ENCODE data around the gene RAB25. TPM values are rescaled to one million over a fixed set of nuclear protein-coding genes. Genes with fewer than 3 reads are reported as not detected.
A peak's percentile ranks its signal among the peaks of the same experiment; 100 is the strongest.

The RAB25 gene
- total RNA-seq, 4 donors from 2014 or later: not detected

DNA sequence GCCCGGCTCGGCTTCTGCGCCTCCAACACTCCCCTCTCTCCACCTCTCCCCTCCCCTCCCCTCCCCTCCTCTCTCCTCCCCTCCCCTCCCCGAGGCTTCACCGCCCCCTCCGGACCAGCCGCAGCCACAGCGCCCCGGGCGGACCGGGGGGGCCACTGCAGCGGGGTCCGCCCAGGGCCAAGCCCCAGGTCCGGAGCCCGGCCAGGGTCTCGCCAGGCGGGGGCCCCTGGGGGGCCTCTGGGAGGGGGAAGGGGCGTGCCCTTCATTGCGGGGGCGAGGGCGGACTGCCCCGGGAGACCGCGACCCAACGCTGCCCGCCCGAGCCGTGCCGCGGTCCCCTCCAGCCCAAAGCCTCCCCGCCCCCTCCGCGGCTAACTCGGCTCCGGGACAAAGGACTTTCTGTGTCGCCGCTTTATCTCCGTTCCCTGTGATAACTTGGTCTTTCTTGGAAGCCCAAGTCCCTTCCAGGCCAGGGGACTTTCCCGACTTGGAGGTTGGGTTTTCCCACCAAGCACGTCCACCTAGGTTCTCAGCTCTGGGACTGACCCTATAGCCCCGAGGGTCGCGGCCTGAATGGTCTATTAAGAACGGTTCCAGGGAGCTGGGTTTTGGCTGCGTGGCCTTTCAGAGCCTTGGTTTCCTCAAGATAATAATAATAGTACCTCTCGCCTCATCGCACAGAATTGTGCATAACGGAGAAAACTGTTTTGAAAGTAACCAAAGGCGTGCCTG is 7.0 kb upstream of the RAB25 start, which contains the start of gene UBQLN4:
Gene UBQLN4, minus strand, starts transcription at position 31 of the 732 bp plus-strand sequence. CDS start 97 bp downstream, outside the sequence.
- Histone ChIP-seq H3K36me3 (peaks cover 0 to 50% (median 5%) of the 10 kb centered on the region in 3 donors), H3K27me3 (no peaks in the 10 kb centered on the region), H3K9me3 (no peaks in the 10 kb centered on the region), H3K27ac (peak within 1 kb of the TSS; percentile 86 to 98 (median 93)), H3K4me3 (peak within 1 kb of the TSS; percentile 84 to 97 (median 96)), H3K4me1 (peaks cover 0 to 42% (median 6%) of the 10 kb centered on the region in 4 donors)
- TF ChIP-seq POLR2A (IDR thresholded peaks at IDR 0.05) (peak in 1 of 2 donors; percentile 14), CTCF (IDR thresholded peaks at IDR 0.05) (peak; percentile 72 to 86 (median 76)), EP300 (IDR thresholded peaks at IDR 0.05) (no peak)
- WGBS, 2 donors: 0% methylated on average over 26 to 33 of the region's 49 CpGs
- peak; percentile 72 to 73 for DNase-seq (ENCODE audit: low spot score in 2 of 2)

DNA sequence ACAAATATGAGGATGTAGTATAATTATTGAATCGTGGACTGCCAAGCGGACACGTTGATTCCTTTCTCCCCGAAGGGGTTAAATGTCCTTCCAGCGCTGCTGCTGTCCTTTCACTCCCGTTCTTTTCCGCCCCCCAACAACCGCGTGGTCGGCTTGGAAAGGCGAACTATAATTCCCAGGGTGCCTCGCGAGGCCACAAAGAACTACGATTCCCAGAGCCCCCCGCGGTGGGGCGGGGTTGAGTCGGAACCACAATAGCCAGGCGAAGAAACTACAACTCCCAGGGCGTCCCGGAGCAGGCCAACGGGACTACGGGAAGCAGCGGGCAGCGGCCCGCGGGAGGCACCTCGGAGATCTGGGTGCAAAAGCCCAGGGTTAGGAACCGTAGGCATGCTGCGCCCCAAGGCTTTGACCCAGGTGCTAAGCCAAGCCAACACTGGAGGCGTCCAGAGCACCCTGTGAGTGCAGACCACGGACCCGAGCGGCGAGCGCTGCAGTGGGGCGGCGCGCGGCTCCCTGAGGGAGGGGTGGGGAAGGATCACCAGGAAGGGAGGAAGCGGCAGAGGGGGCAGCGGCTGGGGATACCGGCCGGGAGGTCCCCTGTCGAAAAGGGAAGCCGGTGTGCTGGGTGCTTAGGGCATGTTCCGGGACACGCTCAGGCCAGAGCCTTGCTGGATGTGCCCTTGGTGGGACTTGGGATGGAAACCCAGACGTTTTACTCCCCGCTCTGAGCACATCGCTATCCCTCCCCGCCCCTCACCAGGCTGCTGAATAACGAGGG is 6.3 kb upstream of the RAB25 start, which contains the start of gene LAMTOR2:
Gene LAMTOR2, plus strand, starts transcription at position 283 of the 781 bp plus-strand sequence. Its CDS starts 108 bp downstream, at position 391.
- Histone ChIP-seq H3K4me3 (peak within 1 kb of the TSS; percentile 84 to 97 (median 96)), H3K9me3 (no peaks in the 10 kb centered on the region), H3K4me1 (peaks cover 0 to 42% (median 6%) of the 10 kb centered on the region in 4 donors), H3K36me3 (peaks cover 0 to 47% (median 5%) of the 10 kb centered on the region in 3 donors), H3K27me3 (no peaks in the 10 kb centered on the region), H3K27ac (peak within 1 kb of the TSS; percentile 86 to 98 (median 93))
- DNase-seq (ENCODE audit: low spot score in 2 of 2): peak; percentile 97 to 99
- WGBS, 2 donors: 0% methylated on average over 52 to 53 of the region's 53 CpGs
- TF ChIP-seq CTCF (IDR thresholded peaks at IDR 0.05) (peak in 1 of 5 experiments; percentile 32), POLR2A (IDR thresholded peaks at IDR 0.05) (peak in 1 of 2 donors; percentile 74), EP300 (IDR thresholded peaks at IDR 0.05) (peak; percentile 95 to 97)

- WGBS, 2 donors: 21 to 23% methylated on average over 16 to 17 of the region's 17 CpGs
- TF ChIP-seq POLR2A (IDR thresholded peaks at IDR 0.05): no peak
- no peak for TF ChIP-seq CTCF (IDR thresholded peaks at IDR 0.05)
- no peak for TF ChIP-seq EP300 (IDR thresholded peaks at IDR 0.05)
- Histone ChIP-seq H3K36me3 (peaks cover 0 to 39% (median 0%) of the 10 kb centered on the region in 3 donors), H3K4me3 (peak overlapping the region; percentile 84 to 97 (median 96)), H3K27ac (peak overlapping the region; percentile 82 to 98 (median 88)), H3K9me3 (no peaks in the 10 kb centered on the region), H3K4me1 (peaks cover 0 to 42% (median 6%) of the 10 kb centered on the region in 4 donors), H3K27me3 (no peaks in the 10 kb centered on the region)
- DNase-seq (ENCODE audit: low spot score in 2 of 2): no peak
Observed at GRCh38 chr1:156055281-156056048, 5.5 kb upstream of the RAB25 start.

DNA sequence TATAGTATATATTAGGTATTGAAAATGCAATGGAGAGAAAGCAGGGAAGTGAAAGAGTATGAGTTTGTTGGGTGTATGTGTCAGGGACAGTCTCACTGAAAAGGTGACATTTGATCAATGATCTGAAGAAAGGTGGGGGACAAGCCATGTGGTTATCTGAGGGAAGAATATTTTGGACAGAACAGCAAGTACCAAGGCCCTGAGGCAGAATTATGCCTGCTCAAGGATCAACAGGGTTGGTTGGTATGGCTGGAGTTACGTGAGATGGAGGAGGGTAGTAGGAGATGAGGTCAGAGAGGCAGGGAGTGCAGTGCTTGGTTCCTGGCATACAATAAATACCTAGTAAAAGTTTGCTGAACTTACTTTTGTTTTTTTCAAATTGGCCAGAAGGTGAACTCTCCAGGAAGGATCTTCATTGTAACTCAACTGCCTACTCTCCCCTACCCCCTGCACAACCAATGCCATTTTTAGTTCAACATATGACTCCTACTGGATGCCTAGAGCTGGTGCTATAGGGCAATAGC is 4.6 kb upstream of the RAB25 start:
- Histone ChIP-seq H3K9me3 (no peaks in the 10 kb centered on the region), H3K4me1 (peaks cover 0 to 33% (median 6%) of the 10 kb centered on the region in 4 donors), H3K27me3 (no peaks in the 10 kb centered on the region), H3K4me3 (no peak overlapping the region), H3K36me3 (peaks cover 0 to 30% (median 0%) of the 10 kb centered on the region in 3 donors), H3K27ac (no peak overlapping the region)
- WGBS, 2 donors: 90 to 96% methylated on average over 1 of the region's 1 CpG
- no peak for DNase-seq (ENCODE audit: low spot score in 2 of 2)
- TF ChIP-seq CTCF (IDR thresholded peaks at IDR 0.05): no peak
- TF ChIP-seq EP300 (IDR thresholded peaks at IDR 0.05): no peak
- TF ChIP-seq POLR2A (IDR thresholded peaks at IDR 0.05): no peak

Data from tibial nerve (tissue), 4 donors.